KOPT-K1 (cell line): Measurements from ENCODE around the gene SLC12A3.
"Not testable (repeated sequence)": the region's sequence is repeated elsewhere in the genome, so short reads cannot be mapped to it uniquely, and the experiment has no call there.

Experiments used
- H3K27ac ChIP-seq: fragments of 200-600 bp; sonication (generic); 2 replicates; pipeline ENCODE4 v1.5.1; 2016; ENCODE audit warnings: antibody characterized with exemption, mild to moderate bottlenecking, low read depth, low read length; ENCODE audit not compliant: poor library complexity, severe bottlenecking
- H3K36me3 ChIP-seq: fragments of 200-600 bp; sonication (generic); 2 replicates; pipeline ENCODE4 v1.5.1; 2017; ENCODE audit warnings: antibody characterized with exemption, mild to moderate bottlenecking, low read length, moderate library complexity; ENCODE audit not compliant: insufficient read depth
- H3K9me3 ChIP-seq: fragments of 200-600 bp; sonication (generic); 2 replicates; pipeline ENCODE4 v1.5.1; 2017; ENCODE audit warnings: antibody characterized with exemption, low read length, mild to moderate bottlenecking; ENCODE audit not compliant: insufficient read depth, poor library complexity, severe bottlenecking

The SLC12A3 gene

DNA sequence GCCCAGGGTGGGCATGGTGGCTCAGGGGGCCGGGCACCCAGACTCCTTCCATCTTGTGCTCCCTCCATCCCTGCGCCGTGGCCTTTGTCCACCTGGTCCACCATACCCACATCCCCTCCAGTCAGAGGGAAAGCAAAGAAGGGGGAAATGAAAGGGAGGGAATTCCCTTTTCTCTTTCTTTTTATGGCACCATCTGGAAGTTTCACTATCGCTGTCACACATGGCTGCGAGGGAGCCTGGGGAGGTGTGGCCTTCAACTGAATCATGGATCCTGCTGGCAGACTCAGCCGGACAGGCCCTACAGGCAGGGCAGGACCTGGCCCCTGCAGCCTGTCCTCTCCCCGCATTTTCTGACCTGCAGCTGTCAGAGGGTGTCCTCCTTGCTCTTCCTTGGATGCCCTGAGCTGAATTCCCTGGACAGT lies 6.2 kb downstream of the SLC12A3 start:
- Histone ChIP-seq H3K9me3 (no peaks in the 10 kb centered on the region), H3K36me3 (no peaks in the 10 kb centered on the region), H3K27ac (no peak overlapping the region)

DNA sequence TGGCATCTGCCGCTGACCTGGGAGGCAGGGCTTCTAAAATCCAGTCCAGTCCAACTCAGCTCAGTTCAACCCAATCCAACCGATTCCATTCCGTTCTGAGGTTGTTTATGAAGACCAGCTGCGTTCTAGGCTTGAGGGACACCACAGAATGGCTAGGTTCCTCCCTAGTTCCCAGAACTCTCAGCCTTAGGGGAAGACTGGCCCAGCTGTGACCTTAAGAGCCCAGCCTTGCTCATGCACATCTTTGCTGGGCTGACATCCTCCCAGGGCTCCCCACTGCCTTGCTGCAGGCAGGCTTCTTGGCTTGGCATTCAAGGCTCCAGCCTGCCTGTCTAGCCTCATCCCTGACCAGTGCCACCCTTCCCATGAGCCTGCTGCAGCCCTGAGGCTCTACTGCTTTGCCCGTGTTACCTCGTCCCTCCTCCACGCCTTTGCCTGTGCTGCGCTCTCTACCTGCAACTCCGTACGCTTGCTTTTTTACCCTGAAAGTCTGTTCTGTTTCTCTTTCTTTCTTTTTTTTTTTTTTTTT lies 7.9 kb downstream of the SLC12A3 start:
- no peaks in the 10 kb centered on the region for H3K36me3 ChIP-seq
- H3K9me3 ChIP-seq: no peaks in the 10 kb centered on the region
- no peak overlapping the region for H3K27ac ChIP-seq

DNA sequence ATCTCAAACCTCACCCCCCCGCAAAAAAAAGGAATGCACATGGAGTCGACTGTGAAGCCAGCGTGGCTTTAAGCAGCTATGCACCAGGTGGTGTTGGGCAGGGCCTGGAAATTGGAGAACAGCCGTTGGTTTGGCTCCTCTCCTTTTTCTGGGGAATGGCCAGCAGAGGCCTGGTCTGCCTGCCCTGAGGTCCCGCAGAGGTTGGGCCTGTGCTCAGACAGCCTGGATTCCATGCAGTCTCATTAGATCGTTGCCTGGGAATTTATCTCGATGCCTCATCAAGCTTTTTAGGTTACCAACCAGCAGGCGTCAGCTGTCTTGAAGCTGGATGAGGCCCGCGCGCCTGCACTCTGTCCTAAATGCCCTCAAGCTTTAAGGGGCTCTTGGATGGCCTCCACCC lies 9.8 kb downstream of the SLC12A3 start:
- Histone ChIP-seq H3K27ac (no peak overlapping the region), H3K36me3 (no peaks in the 10 kb centered on the region), H3K9me3 (no peaks in the 10 kb centered on the region)

DNA sequence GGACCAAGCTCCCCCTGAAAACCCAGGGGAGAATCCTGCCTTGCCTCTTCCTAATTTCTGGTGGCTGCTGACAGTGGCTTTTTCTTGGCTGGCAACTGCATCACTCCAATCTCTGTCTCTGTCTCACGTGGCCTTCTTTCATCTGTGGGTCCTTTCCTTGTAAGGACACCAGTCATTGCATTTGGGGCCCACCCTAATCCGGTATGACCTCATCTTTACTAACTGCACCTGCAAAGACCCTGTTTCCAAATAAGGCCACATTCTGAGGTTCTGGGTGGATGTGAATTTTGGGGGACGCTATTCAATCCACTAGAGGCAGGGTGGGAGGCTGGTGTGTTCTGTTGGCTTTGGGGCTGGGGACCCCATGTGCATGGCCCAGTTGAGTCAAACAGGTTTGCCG lies 11.0 kb downstream of the SLC12A3 start:
- H3K9me3 ChIP-seq: no peaks in the 10 kb centered on the region
- H3K36me3 ChIP-seq: no peaks in the 10 kb centered on the region
- no peak overlapping the region for H3K27ac ChIP-seq

DNA sequence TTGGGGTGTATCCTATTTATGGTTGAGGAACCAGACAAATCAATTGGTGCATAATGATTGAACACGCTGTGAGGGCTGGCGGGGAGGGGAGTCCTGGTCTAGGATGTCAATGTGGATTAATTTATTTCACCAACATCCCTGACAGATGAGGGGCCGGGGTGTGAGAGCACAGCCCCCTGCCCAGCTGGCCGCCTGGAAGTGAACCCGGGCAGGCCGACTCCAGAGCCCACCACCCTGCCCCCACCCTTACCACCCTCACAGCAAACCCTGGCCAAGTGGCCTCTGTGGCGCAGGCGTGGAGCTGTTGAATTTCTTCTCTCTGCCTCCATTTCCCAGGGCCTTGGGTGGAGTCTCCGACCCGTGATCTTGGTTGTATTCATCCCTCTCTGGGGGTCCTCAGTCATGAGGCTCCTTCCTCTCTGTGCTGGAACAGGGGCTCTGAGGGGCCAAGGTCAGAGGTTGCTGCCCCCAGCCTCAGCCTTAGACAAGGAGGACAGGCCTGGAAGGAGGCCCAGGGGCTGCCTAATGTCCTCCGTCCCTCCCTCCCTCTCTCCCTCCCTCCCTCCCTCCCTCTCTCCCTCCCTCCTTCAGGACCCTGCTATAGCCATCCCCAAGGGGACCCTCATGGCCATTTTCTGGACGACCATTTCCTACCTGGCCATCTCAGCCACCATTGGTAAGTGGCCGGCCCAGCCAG lies 12.6 kb downstream of the SLC12A3 start:
- Histone ChIP-seq H3K36me3 (no peaks in the 10 kb centered on the region), H3K9me3 (no peaks in the 10 kb centered on the region), H3K27ac (no peak overlapping the region)

DNA sequence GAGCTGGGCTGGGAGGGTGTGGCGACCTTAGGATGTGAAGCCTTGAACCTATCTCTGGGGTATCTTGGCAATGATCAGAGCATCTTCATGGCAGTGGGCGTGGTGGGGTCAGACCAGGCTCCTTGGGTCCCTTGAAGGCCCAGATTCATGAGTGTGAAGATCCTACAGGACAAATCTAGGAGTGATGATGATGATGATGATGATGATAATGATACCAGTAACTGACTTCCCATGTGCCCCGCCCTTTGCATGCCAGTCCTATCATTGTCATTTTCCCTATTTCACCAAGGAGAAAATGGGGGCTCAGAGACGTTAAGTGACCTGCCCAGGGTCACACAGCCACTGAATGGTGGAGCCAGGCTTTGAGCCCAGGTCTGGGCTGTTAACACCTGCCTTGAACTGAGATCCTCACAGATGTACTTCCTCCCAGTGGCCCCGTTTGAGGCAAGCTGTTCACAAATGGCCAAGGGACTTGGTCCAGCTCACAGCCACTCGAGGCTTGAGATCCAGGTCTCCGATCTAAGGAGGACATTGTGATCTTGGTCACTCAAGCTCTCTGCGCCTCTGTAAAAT lies 13.4 kb downstream of the SLC12A3 start:
- Histone ChIP-seq H3K36me3 (no peaks in the 10 kb centered on the region), H3K9me3 (no peaks in the 10 kb centered on the region), H3K27ac (no peak overlapping the region)

DNA sequence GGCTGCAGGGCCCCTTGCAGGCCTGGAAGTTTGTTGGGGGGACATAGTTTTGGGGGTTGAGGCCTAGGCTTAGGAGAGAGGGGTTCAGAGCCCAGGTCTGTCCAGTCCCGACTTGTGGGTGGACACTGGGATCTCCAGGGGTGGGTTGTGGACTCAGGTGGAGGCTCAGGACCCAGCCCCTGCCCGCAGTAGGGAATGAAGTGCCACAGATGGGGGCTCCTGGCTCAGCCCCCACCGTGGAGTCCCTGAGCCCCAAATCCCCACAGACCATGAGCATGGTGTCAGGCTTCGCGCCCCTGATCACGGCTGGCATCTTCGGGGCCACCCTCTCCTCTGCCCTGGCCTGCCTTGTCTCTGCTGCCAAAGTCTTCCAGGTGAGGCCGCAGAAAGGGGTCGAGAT lies 14.3 kb downstream of the SLC12A3 start:
- H3K9me3 ChIP-seq: no peaks in the 10 kb centered on the region
- H3K27ac ChIP-seq: no peak overlapping the region
- no peaks in the 10 kb centered on the region for H3K36me3 ChIP-seq

DNA sequence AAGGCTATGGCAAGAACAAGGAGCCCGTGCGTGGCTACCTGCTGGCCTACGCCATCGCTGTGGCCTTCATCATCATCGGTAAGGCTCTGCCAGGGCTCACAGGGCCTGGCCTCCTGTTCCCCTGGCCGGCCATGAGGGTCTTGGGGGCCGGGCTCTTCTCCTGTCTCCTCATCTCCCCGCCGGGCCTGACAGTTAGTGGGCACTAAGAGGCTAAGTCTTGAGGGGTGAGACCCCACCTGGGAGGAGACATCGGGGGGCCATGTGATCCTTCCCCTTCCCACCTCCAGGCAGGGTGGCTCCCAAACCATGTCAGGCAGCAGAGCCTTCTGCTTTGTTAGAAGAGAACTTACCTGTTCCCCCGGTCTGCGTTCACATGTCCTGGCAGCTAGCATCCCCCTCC lies 15.2 kb downstream of the SLC12A3 start:
- Histone ChIP-seq H3K9me3 (no peaks in the 10 kb centered on the region), H3K27ac (no peak overlapping the region), H3K36me3 (no peaks in the 10 kb centered on the region)

DNA sequence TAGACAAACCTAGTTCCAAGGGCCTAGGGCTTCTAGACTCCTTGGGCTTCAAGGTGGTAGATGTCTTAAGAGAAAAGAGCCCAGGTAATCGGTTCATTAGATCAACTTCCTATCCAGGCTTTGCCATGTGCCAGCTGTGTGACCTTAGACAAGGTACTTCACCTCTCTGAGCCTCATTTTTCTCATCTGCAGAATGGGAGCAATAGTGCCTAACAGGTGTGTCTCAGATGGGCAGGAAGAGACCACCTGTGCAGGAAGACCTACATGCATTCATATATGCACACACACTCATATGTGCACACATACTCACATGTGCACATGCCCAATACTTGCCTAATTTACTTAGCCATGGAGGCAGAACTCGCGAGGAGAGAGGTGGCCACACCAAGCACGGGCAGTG lies 15.7 kb downstream of the SLC12A3 start:
- H3K9me3 ChIP-seq: no peaks in the 10 kb centered on the region
- H3K36me3 ChIP-seq: no peaks in the 10 kb centered on the region
- H3K27ac ChIP-seq: no peak overlapping the region

DNA sequence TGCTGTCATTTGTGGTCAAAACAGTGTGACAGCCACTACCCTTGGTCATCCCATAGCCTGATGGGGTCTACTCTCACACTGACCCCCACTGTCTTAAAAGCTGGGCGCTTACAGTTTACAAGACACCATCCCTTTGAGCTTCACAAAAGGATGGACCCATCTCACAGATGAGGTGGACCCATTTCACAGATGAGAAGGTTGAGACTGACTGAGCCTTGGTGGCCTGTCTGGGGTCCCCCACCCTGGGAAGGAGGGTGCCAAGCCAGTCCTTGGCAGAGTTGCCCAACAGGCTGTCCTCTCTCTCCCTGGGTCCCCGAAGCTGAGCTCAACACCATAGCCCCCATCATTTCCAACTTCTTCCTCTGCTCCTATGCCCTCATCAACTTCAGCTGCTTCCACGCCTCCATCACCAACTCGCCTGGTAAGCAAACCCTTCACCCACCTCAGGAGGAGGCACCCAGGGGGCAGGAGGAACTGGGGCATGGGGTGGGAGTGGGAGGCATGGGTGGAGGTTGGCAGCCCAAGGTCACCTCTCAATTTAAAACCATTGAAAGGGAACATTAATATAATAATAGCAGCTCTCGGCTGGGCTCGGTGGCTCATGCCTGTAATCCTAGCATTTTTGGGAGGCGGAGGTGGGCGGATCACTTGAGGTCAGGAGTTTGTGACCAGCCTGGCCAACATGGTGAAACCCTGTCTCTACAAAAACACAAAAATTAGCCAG lies 17.2 kb downstream of the SLC12A3 start:
- Histone ChIP-seq H3K27ac (no peak overlapping the region), H3K9me3 (no peaks in the 10 kb centered on the region), H3K36me3 (no peaks in the 10 kb centered on the region)

DNA sequence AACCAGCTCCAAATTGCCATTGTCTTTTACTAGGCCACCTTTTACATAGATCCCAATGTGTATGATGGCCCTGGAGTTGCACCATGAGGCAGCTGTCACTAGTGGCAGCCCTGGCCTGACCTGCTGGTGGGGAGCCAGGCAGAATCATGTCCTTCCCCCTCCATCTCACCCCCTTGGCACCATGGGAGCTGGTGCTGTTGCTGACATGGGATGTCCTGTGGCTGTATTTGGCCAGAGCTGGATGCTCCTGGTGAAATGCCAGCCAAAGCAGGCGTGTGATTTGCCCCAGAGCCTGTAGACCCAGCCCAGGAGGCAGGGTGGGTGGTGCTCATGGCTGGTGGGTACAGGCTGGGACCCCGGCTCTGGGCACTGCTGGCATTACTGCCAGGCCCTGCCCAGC lies 18.6 kb downstream of the SLC12A3 start:
- H3K9me3 ChIP-seq: no peaks in the 10 kb centered on the region
- no peak overlapping the region for H3K27ac ChIP-seq
- H3K36me3 ChIP-seq: no peaks in the 10 kb centered on the region

DNA sequence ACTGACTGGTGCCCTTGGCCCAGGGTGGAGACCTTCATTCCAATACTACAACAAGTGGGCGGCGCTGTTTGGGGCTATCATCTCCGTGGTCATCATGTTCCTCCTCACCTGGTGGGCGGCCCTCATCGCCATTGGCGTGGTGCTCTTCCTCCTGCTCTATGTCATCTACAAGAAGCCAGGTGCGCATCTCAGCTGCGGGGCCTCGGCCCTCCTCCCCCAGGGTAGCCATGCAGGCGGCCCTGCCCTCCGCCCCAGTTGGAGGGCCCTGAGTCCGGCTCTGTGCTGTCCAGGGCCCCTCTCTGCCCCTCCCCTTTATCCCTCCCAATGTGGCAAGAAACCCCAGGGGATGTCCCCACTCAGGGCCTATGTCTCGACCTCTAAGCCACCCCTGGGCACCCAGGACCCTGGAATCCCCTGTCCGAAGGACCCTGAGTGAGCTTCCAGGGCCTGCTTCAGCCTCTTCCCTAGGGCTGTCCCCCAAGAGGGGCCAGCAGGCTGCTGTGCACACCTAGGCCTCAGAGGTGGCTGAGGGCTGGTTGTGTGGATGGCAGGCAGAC lies 19.1 kb downstream of the SLC12A3 start:
- Histone ChIP-seq H3K27ac (no peak overlapping the region), H3K9me3 (no peaks in the 10 kb centered on the region), H3K36me3 (no peaks in the 10 kb centered on the region)

DNA sequence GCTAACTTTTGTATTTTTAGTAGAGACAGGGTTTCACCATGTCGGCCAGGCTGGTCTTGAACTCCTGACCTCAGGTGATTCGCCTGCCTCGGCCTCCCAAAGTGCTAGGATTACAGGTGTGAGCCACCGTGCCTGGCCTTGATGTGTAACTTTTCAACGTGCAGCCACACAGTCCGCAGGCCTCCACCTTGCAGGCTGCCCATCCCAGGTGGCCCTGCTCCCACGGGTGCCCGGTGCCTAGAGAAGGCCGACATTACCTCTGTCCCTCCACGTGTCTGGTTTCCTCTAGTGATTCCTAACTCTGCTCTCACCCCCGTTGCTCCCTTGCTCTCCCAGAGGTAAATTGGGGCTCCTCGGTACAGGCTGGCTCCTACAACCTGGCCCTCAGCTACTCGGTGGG lies 19.9 kb downstream of the SLC12A3 start:
- H3K36me3 ChIP-seq, H3K9me3 ChIP-seq, H3K27ac ChIP-seq: not testable (repeated sequence)

DNA sequence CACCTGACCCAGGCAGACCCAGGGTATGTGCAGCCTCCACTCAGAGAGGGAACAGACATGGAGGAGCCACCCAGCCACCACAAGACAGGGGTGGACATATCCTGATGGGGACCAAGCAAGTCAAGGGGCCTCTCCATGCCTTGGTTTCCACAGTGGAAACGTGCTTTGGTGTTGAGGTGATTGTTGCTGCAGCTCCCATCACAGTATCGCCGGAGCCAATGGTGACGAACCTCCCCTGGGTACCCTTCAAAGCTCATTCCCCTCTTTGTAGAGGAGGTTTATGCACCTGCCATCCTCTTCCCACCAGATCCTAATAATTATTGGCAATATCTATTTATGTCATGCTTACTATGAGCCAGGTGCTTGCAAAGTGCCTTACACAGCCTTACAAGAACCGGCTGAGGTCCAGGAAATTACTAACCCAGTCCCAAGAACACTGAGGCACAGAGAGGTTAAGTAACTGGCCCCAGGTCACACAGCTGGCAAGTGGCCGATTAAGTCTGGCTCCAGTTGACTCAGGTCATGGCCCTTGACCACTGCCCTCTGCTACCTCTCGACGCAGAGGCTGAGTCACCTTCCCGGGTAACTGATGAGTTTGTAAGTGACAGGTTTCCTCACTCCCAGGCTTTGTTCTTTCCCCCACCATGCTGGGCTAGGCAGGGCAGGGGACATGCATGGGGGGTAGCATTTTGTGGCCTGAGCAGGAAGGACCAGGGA lies 20.6 kb downstream of the SLC12A3 start:
- Histone ChIP-seq H3K36me3 (no peaks in the 10 kb centered on the region), H3K9me3 (no peaks in the 10 kb centered on the region), H3K27ac (no peak overlapping the region)

DNA sequence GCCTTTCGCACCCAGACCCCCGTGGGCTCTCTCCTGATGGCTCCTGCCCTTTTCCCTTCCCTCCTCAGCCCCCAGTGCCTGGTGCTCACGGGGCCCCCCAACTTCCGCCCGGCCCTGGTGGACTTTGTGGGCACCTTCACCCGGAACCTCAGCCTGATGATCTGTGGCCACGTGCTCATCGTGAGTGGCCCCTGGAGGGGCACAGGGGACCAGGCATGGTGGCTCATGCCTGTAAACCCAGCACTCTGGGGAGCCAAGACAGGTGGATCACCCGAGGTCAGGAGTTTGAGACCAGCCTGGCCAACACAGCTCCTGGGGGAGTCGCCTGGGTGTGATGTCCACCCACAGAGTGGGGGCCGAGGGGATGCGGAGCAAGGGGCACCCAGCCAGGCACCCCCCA lies 21.3 kb downstream of the SLC12A3 start:
- no peak overlapping the region for H3K27ac ChIP-seq
- no peaks in the 10 kb centered on the region for H3K9me3 ChIP-seq
- no peaks in the 10 kb centered on the region for H3K36me3 ChIP-seq
